Neural cell (in vitro differentiated cells): ENCODE results near the gene AGBL5. TPM values are rescaled to one million over a fixed set of nuclear protein-coding genes. Genes with fewer than 3 reads are reported as not detected.

ENCODE experiments used
- H2AFZ ChIP-seq: fragments of 200-600, 300-800 bp; sonication (generic), shearing (Covaris generic); 2 replicates; pipeline ENCODE4 v1.6.0; 2014; ENCODE audit warnings: low read depth, mild to moderate bottlenecking, antibody characterized with exemption, low read length, moderate library complexity
- H3F3A ChIP-seq: fragments of 200-600 bp; shearing (Covaris generic); 2 replicates; pipeline ENCODE4 v1.6.1; 2016; ENCODE audit warnings: mild to moderate bottlenecking, moderate library complexity, mixed read lengths, antibody characterized with exemption, low read length; ENCODE audit not compliant: insufficient read depth, poor library complexity, severe bottlenecking
- H3K27ac ChIP-seq: fragments of 200-600, 300-800 bp; sonication (generic), shearing (Covaris generic); 2 replicates; pipeline ENCODE4 v1.5.1; 2014; ENCODE audit warnings: mild to moderate bottlenecking, low read length, moderate library complexity
- H3K27me3 ChIP-seq: fragments of 300-800, 200-600 bp; sonication (generic), shearing (Covaris generic); 2 replicates; pipeline ENCODE4 v1.6.0; 2014; ENCODE audit warnings: mild to moderate bottlenecking, low read depth, low read length, moderate library complexity; ENCODE audit not compliant: insufficient read depth
- H3K36me3 ChIP-seq: fragments of 300-800, 200-600 bp; sonication (generic), shearing (Covaris generic); 2 replicates; pipeline ENCODE4 v1.5.1; 2014; ENCODE audit warnings: mild to moderate bottlenecking, antibody characterized with exemption, low read length, moderate library complexity; ENCODE audit not compliant: insufficient read depth
- H3K4me2 ChIP-seq: fragments of 300-800, 200-600 bp; sonication (generic), shearing (Covaris generic); 2 replicates; pipeline ENCODE4 v1.6.0; 2014; ENCODE audit warnings: mild to moderate bottlenecking, low read length
- H3K4me3 ChIP-seq: fragments of 300-800, 200-600 bp; sonication (generic), shearing (Covaris generic); 2 replicates; pipeline ENCODE4 v1.5.1; 2014; ENCODE audit warnings: mild to moderate bottlenecking, low read length, moderate library complexity
- H3K79me2 ChIP-seq: fragments of 200-600 bp; shearing (Covaris generic); replicated peaks from 2 replicates; pipeline ENCODE4 v1.6.0; 2014; ENCODE audit warnings: mild to moderate bottlenecking, low read length, moderate library complexity; ENCODE audit not compliant: insufficient read depth
- H3K9ac ChIP-seq: fragments of 300-800, 200-600 bp; sonication (generic), shearing (Covaris generic); 2 replicates; pipeline ENCODE4 v1.6.1; 2016; ENCODE audit warnings: mild to moderate bottlenecking, low read length, mixed read lengths
- H3K9me2 ChIP-seq: fragments of 200-600 bp; shearing (Covaris generic); 2 replicates; pipeline ENCODE4 v1.6.1; 2016; ENCODE audit warnings: mild to moderate bottlenecking, low read length, mixed read lengths; ENCODE audit not compliant: insufficient read depth
- H3K9me3 ChIP-seq: fragments of 200-600, 300-800 bp; sonication (generic), shearing (Covaris generic); 2 replicates; pipeline ENCODE4 v1.6.1; 2016; ENCODE audit warnings: mild to moderate bottlenecking, mixed run types, low read length, moderate library complexity, mixed read lengths
- H4K20me1 ChIP-seq: fragments of 200-600 bp; shearing (Covaris generic); 2 replicates; pipeline ENCODE4 v1.6.1; 2016; ENCODE audit warnings: mild to moderate bottlenecking, mixed run types; ENCODE audit not compliant: insufficient read depth
- CTCF ChIP-seq: fragments of 450-650 bp; IDR thresholded peaks from 2 replicates; pipeline ENCODE4 v1.5.1; 2014; ENCODE audit warnings: antibody characterized with exemption, mild to moderate bottlenecking, moderate library complexity; ENCODE audit not compliant: poor library complexity, severe bottlenecking
- EP300 ChIP-seq: fragments of 450-650 bp; conservative IDR thresholded peaks from 2 replicates; pipeline ENCODE4 v1.6.1; 2014; ENCODE audit warnings: antibody characterized with exemption, mild to moderate bottlenecking, moderate library complexity; ENCODE audit not compliant: poor library complexity, severe bottlenecking
- EZH2 ChIP-seq: fragments of 200-600, 300-800 bp; shearing (Covaris generic), sonication (generic); IDR thresholded peaks from 2 replicates; pipeline ENCODE4 v1.6.1; 2014; ENCODE audit warnings: antibody characterized with exemption, low read length, borderline replicate concordance, mild to moderate bottlenecking; ENCODE audit not compliant: insufficient read depth, poor library complexity, severe bottlenecking
- MXI1 ChIP-seq: fragments of 450-650 bp; conservative IDR thresholded peaks from 2 replicates; pipeline ENCODE4 v1.6.1; 2014; ENCODE audit warnings: antibody characterized with exemption, mild to moderate bottlenecking; ENCODE audit not compliant: poor library complexity, severe bottlenecking
- POLR2AphosphoS5 ChIP-seq: IDR thresholded peaks from 2 replicates; pipeline ENCODE4 v1.6.1; 2012
- RAD21 ChIP-seq: fragments of 450-650 bp; conservative IDR thresholded peaks from 2 replicates; pipeline ENCODE4 v1.6.1; 2014; ENCODE audit warnings: antibody characterized with exemption, mild to moderate bottlenecking, moderate library complexity
- REST ChIP-seq: IDR thresholded peaks from 2 replicates; pipeline ENCODE4 v1.6.1; 2012; ENCODE audit warnings: borderline replicate concordance
- SMC3 ChIP-seq: fragments of 450-650 bp; conservative IDR thresholded peaks from 2 replicates; pipeline ENCODE4 v1.6.1; 2014; ENCODE audit warnings: antibody characterized with exemption, mild to moderate bottlenecking, moderate library complexity; ENCODE audit not compliant: poor library complexity
- TAF1 ChIP-seq: IDR thresholded peaks from 2 replicates; pipeline ENCODE4 v1.6.1; 2012; ENCODE audit warnings: low read depth
- polyA plus RNA-seq: library from polyadenylated mRNA; depleted of rRNA; stranded (reverse); fragments of >200 nt; gene quantifications from 2 replicates; pipeline ENCODE4 v1.2.3, GENCODE V29; 2014

Gene AGBL5
- polyA plus RNA-seq, 1 donor from 2014 or later: 34.3 TPM

- H3K9me2 ChIP-seq: no peaks in the 10 kb centered on the region
- H3K79me2 ChIP-seq: no peaks in the 10 kb centered on the region
- no peak overlapping the region for H3K9ac ChIP-seq
- TF ChIP-seq EZH2 (no peak), TAF1 (no peak), CTCF (no peak), SMC3 (no peak), POLR2AphosphoS5 (no peak), REST (no peak), RAD21 (no peak), EP300 (no peak), MXI1 (no peak)
- H3K4me3 ChIP-seq: no peak overlapping the region
- no peaks in the 10 kb centered on the region for H3K27me3 ChIP-seq
- H2AFZ ChIP-seq: no peak overlapping the region
- no peaks in the 10 kb centered on the region for H4K20me1 ChIP-seq
- no peak overlapping the region for H3K4me2 ChIP-seq
- H3F3A ChIP-seq: no peaks in the 10 kb centered on the region
- H3K9me3 ChIP-seq: no peaks in the 10 kb centered on the region
- H3K27ac ChIP-seq: no peak overlapping the region
- H3K36me3 ChIP-seq: no peaks in the 10 kb centered on the region
These were observed 54.5 kb downstream of the AGBL5 start for GRCh38 chr2:27105981-27106380.

- TF ChIP-seq EP300 (no peak), EZH2 (no peak), POLR2AphosphoS5 (no peak), SMC3 (no peak), TAF1 (no peak), MXI1 (no peak), RAD21 (no peak), REST (no peak), CTCF (no peak)
- H3K9me2 ChIP-seq: no peaks in the 10 kb centered on the region
- H3K4me3 ChIP-seq: no peak overlapping the region
- H3K9ac ChIP-seq: no peak overlapping the region
- no peaks in the 10 kb centered on the region for H4K20me1 ChIP-seq
- H3K27ac ChIP-seq: no peak overlapping the region
- H3K27me3 ChIP-seq: no peaks in the 10 kb centered on the region
- H2AFZ ChIP-seq: no peak overlapping the region
- H3F3A ChIP-seq: no peaks in the 10 kb centered on the region
- H3K9me3 ChIP-seq: no peaks in the 10 kb centered on the region
- H3K36me3 ChIP-seq: no peaks in the 10 kb centered on the region
- no peak overlapping the region for H3K4me2 ChIP-seq
- no peaks in the 10 kb centered on the region for H3K79me2 ChIP-seq
These were observed 56.8 kb downstream of the AGBL5 start for GRCh38 chr2:27108221-27108620.
